Uterus (tissue), 4 donors: ENCODE measurements around the gene PLA2G3. TPM values are rescaled to one million over a fixed set of nuclear protein-coding genes. Genes with fewer than 3 reads are reported as not detected.

Experiments used
- DNase-seq, 2 donors: peaks; one replicate each; pipeline ENCODE4 v3.0.0-alpha.2; 2019 to 2020
- H3K27ac ChIP-seq, 2 donors: fragments of 200-600 bp; sonication (generic); 1 replicate in 1 of 2; 2 replicates in 1 of 2; pipeline ENCODE4 v1.5.1; 2016 to 2018
- H3K27me3 ChIP-seq, 2 donors: fragments of 200-600 bp; sonication (generic); one replicate each; pipeline ENCODE4 v1.5.1; 2018 to 2019; ENCODE audit warnings: control low read depth in 1 of 2
- H3K36me3 ChIP-seq, 2 donors: fragments of 200-600 bp; sonication (generic); one replicate each; pipeline ENCODE4 v1.5.1; 2019; ENCODE audit warnings: control low read depth in 1 of 2
- H3K4me1 ChIP-seq, 2 donors: fragments of 200-600 bp; sonication (generic); one replicate each; pipeline ENCODE4 v1.5.1; 2018 to 2019; ENCODE audit warnings: control low read depth in 1 of 2
- H3K4me3 ChIP-seq, 2 donors: fragments of 200-600 bp; sonication (generic); 1 replicate in 1 of 2; 2 replicates in 1 of 2; pipeline ENCODE4 v1.5.1; 2018 to 2019; ENCODE audit warnings: mild to moderate bottlenecking in 1 of 2
- H3K9me3 ChIP-seq, 2 donors: fragments of 200-600 bp; sonication (generic); one replicate each; pipeline ENCODE4 v1.5.1; 2019; ENCODE audit warnings: control low read depth in 1 of 2
- POLR2A ChIP-seq, 2 donors: fragments of 450-650 bp; IDR thresholded peaks; one replicate each; pipeline ENCODE4 v1.6.1; 2016; ENCODE audit warnings: antibody characterized with exemption in 2 of 2, mild to moderate bottlenecking in 1 of 2, moderate library complexity in 1 of 2
- intact Hi-C: fragments of 100-400 bp; cut with DNase I; formaldehyde crosslinking; loops from one replicate; pipeline ENCODE4 v1.15.1; 2023; ENCODE audit warnings: low total_unique reads
- total RNA-seq, 4 donors: library from RNA; depleted of rRNA in 3 of 4; stranded (reverse); fragments of >200 nt in 3 of 4; gene quantifications; one replicate each; pipeline versions ENCODE4 v1.1.0 to v1.2.4, GENCODE V29; 2014 to 2023
- TF ChIP-seq, protein P1 (sequence below), 4 experiments: fragments of 200-600 bp in 2 of 4; fragments of 450-650 bp in 2 of 4; sonication (generic) in 2 of 4; IDR thresholded peaks; one replicate each; pipeline ENCODE4 v1.5.1; 2016 to 2019; ENCODE audit warnings: antibody characterized with exemption in 4 of 4, mild to moderate bottlenecking in 2 of 4, moderate library complexity in 1 of 4
- donor health status: DM: yes; HTN: yes; CAD: no.

The PLA2G3 gene
- total RNA-seq, 4 donors from 2014 or later = not detected

DNA sequence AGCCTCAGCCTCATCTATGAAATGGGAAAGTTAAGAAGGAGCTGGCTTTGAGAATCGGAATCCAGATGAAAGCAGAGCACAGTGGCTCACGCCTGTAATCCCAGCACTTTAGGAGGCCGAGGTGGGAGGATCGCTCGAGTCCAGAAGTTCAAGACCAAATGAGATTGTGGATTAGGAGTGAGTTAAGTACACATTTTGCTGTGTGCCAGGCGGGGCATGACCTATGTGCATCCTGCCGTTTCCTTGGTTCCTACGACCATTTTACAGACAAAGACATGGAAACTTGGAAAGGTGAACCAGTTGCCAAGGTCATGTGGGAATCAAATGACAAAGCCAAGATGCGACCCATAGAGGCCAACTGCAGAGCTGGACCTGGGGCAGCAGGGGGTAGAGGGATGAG lies 4.2 kb downstream of the PLA2G3 start:
- Histone ChIP-seq H3K4me1 (no peaks in the 10 kb centered on the region), H3K27ac (no peak overlapping the region), H3K4me3 (no peak overlapping the region), H3K36me3 (no peaks in the 10 kb centered on the region), H3K27me3 (no peaks in the 10 kb centered on the region), H3K9me3 (no peaks in the 10 kb centered on the region)
- intact Hi-C loops = no loop called here
- TF ChIP-seq, protein P1, sequence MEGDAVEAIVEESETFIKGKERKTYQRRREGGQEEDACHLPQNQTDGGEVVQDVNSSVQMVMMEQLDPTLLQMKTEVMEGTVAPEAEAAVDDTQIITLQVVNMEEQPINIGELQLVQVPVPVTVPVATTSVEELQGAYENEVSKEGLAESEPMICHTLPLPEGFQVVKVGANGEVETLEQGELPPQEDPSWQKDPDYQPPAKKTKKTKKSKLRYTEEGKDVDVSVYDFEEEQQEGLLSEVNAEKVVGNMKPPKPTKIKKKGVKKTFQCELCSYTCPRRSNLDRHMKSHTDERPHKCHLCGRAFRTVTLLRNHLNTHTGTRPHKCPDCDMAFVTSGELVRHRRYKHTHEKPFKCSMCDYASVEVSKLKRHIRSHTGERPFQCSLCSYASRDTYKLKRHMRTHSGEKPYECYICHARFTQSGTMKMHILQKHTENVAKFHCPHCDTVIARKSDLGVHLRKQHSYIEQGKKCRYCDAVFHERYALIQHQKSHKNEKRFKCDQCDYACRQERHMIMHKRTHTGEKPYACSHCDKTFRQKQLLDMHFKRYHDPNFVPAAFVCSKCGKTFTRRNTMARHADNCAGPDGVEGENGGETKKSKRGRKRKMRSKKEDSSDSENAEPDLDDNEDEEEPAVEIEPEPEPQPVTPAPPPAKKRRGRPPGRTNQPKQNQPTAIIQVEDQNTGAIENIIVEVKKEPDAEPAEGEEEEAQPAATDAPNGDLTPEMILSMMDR (IDR thresholded peaks at IDR 0.05) = no peak
- no peak for TF ChIP-seq POLR2A (IDR thresholded peaks at IDR 0.05)
- DNase-seq = no peak

DNA sequence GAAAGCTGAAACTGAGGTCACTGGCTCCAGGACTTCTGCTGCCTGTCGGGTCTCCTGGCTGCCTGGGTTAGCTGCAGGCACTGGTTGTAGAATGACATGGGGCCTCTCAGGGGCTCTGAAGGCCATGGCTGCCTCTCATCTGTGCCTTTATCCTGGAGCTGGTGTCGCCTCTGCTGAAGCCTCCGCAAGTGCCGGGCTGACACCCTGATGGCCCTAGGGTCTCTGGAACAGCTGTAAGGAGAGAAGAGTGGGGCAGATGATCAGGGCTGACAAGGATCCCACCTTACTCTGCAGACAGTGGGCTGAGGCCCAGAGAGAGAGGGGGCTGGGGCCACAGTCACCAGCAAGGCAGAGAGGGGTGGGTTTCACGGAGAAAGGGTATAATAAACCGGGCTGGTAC lies 4.6 kb downstream of the PLA2G3 start:
- Histone ChIP-seq H3K27ac (no peak overlapping the region), H3K36me3 (no peaks in the 10 kb centered on the region), H3K9me3 (no peaks in the 10 kb centered on the region), H3K4me3 (no peak overlapping the region), H3K4me1 (no peaks in the 10 kb centered on the region), H3K27me3 (no peaks in the 10 kb centered on the region)
- intact Hi-C loops = no loop called here
- DNase-seq = no peak
- TF ChIP-seq, protein P1 (IDR thresholded peaks at IDR 0.05) = no peak
- no peak for TF ChIP-seq POLR2A (IDR thresholded peaks at IDR 0.05)

DNA sequence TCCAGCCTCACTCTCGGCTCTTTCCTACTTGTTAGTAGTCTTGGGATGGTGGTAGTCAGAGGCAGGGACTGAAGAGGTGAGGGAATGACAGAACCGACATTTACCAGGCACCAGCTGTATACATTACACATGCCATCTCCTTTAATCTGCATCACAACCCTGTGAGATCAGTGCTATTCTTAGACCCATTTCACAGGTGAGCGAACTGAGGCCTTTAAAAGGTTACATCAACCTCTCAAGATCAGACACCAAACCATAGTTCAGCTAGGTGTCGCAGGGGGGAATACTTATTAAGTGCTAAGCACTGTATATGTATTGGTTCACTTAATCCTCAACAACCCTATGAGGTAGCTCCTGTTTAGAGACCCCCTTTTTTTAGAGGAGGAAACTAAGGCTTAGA lies 5.6 kb downstream of the PLA2G3 start:
- no peak for TF ChIP-seq POLR2A (IDR thresholded peaks at IDR 0.05)
- TF ChIP-seq, protein P1 (IDR thresholded peaks at IDR 0.05) = no peak
- Histone ChIP-seq H3K9me3 (no peaks in the 10 kb centered on the region), H3K27me3 (no peaks in the 10 kb centered on the region), H3K27ac (no peak overlapping the region), H3K4me1 (no peaks in the 10 kb centered on the region), H3K4me3 (no peak overlapping the region), H3K36me3 (no peaks in the 10 kb centered on the region)
- DNase-seq = no peak
- intact Hi-C loops = no loop called here

DNA sequence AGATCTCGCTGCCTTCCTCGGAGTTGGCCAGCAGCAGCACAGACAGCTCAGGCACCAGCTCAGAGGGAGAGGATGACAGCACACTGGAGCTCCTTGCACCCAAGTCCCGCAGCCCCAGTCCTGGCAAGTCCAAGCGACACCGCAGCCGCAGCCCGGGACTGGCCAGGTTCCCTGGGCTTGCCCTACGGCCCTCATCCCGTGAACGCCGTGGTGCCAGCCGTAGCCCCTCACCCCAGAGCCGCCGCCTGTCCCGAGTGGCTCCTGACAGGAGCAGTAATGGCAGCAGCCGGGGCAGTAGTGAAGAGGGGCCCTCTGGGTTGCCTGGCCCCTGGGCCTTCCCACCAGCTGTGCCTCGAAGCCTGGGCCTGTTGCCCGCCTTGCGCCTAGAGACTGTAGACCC lies 6.4 kb downstream of the PLA2G3 start:
- intact Hi-C loops = no loop called here
- Histone ChIP-seq H3K9me3 (no peaks in the 10 kb centered on the region), H3K4me1 (no peaks in the 10 kb centered on the region), H3K27me3 (no peaks in the 10 kb centered on the region), H3K4me3 (no peak overlapping the region), H3K27ac (no peak overlapping the region), H3K36me3 (no peaks in the 10 kb centered on the region)
- no peak for TF ChIP-seq POLR2A (IDR thresholded peaks at IDR 0.05)
- TF ChIP-seq, protein P1 (IDR thresholded peaks at IDR 0.05) = no peak
- DNase-seq = no peak

DNA sequence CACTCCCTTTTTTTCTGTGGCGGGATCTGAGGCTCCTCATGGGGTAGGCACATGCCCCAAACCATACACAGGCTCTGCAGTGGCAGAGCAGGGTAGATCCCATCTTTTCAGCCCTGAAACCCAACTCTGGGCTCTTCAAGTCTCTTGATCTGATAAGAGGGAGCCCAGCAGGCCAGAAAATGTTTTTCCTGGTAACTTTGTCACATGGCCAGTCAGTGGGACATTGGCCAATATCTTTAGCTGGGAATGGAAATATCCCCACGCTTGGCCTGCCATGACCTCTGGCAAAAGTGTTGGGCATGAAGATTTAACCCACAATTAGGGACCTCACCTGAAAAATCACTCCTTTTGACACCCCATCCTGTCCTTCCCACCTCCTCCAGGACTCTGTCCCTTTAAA lies 9.4 kb downstream of the PLA2G3 start:
- no peak overlapping the region for H3K4me3 ChIP-seq
- H3K27ac ChIP-seq = no peak overlapping the region
- H3K36me3 ChIP-seq = no peaks in the 10 kb centered on the region
- no peaks in the 10 kb centered on the region for H3K4me1 ChIP-seq
- intact Hi-C loops = no loop called here
- H3K9me3 ChIP-seq = no peaks in the 10 kb centered on the region
- no peaks in the 10 kb centered on the region for H3K27me3 ChIP-seq
- no peak for TF ChIP-seq POLR2A (IDR thresholded peaks at IDR 0.05)
- TF ChIP-seq, protein P1 (IDR thresholded peaks at IDR 0.05) = no peak
- DNase-seq = no peak
